NCI-H82 treated with DMSO at 0.1 percent for 48 hours (cell line): Measurements from ENCODE around the gene FBP1.

Source experiments
- DNase-seq: peaks from one replicate; lab custom pipeline; 2025; ENCODE audit not compliant: unreplicated experiment; lab: John Stamatoyannopoulos, UW

Gene FBP1

DNA sequence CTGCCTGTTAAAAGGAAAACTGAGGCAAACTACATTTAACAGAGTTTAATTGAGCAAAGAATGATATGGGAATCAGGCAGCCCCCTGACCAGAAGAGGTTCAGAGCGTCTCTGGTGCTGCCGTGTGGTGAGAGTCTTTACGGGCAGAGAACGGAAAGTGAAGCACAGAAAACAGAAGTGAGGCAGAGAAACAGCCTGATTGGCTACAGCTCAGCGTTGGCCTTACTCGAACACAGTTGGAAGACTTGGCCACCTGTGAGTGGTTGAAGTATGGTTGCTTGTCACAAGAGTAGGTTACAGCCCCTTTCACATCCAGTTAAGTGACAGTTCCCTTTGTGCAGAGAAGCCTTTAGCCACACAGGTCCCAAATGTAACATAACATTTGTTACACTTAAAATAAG lies 16.9 kb upstream of the FBP1 start:
- DNase-seq = no peak

DNA sequence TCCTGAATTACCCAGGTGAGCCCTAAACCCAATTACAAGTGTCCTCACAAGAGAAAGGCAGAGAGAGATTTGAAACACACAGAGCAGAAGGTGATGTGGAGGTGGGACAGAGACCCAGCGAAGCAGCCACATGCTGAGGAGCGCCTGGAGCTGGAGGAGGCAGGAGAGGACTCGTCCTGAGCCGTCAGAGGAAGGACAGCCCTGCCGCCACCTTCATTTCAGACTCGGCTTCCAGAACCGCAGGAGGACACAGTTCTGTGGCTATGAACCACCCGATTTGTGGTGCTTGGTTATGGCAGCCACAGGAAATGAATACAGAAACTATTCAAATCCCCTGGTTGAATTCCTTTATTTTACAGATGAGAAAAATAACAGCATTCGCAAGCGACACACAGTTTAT lies 16.4 kb upstream of the FBP1 start:
- DNase-seq = no peak

DNA sequence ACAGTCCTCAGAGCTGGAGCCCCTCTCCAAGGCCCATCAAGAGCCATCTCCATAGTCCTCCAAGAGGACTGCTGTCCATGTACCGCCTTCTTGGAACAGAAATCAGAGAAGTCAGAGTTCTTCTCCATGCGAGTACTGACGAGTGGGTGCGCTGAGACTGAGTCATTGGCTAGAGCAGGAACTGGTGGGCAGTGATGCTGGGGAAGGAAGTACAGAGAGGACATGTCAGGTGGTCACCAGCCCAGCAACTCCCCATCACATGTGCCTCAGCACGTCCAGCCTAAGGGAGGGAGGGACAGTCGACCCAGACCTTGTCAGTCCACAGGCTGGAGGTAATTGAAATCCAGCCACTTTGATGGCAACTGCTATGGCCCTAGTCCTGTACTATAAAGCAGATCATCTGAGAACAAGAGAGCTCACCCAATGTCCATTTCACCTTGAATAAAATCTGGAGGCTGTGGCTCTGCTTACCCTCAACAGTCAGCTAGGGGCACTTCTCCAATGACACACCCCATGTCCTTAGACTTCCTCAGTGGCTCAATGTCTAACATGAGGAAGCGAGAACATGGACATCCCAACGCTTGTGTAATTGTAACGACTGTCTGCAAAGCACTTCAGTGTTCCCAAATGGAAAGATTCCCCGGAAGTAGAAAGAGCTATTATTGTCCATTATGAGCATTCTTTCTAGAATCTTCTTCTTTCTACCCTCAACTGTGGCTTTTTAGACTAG lies 15.0 kb upstream of the FBP1 start:
- no peak for DNase-seq

DNA sequence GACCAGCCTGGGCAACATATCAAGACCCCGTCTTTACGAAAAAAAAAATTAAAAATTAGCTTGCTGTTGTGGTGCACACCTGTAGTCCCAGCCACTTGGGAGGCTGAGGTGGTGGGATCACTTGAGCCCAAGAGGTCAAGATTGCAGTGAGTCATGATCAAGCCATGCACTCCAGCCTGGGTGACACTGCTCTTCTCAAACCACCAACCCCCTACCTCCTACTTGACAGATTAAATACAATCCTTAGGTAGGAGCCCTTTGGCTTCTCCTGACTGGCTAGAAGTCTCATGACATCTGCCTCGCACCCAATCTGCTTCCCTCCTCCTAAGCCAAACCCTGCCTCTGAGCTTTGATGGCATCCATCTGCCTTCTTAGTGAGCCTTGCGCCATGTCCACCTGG lies 11.6 kb upstream of the FBP1 start:
- no peak for DNase-seq

DNA sequence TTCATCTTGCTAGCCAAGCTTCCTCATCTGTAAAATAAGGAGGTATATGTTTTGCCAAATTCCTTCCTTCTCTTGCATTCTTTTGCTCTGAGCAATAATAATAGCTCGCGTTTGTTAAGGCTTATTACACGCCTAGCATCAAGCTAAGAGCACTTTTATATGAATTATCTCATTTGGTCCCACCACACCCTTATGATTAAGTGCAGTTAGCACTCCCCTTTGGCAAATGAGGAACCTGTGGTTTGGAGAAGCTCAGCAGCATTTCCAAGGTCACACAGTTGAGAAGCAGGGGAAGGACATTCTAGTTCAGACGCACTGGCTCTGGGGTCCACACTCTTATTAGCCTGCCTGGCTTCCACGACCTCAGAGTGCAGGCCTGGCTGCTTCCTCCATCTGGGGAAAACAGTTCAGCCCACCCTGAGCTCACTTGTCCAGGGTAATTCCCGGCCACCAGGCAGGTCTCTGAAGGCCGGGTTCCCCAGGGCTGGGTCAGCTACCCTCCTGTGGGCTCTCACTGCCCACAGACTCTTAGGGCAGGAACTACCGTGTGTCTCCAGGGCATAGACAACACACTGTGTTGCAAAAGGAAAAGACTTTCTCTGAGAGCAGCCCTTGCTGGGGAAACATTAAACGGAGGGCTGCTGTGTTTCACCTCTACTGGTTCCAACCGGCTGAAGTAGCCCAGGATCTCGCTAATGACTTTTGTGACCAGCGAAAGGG lies 9.9 kb upstream of the FBP1 start:
- no peak for DNase-seq

DNA sequence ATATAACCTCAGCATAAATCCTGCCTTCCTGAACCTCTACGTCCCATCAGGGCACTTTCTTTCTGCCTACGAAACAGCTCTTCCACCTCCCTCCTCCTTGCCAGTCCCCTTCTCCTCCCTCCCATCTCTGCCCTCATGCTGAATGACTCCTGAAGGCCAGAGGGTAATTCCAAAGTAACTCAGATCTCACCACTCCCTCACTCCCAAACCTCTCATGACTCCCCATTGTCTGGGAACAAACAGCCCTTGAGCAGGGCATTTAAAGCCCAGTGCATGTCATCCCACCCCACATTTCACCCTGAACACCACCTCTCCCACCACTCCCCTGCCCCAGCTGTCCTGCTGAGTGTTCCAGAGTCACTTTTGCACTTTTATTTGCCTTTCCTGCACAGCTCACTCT lies 8.9 kb upstream of the FBP1 start:
- no peak for DNase-seq

DNA sequence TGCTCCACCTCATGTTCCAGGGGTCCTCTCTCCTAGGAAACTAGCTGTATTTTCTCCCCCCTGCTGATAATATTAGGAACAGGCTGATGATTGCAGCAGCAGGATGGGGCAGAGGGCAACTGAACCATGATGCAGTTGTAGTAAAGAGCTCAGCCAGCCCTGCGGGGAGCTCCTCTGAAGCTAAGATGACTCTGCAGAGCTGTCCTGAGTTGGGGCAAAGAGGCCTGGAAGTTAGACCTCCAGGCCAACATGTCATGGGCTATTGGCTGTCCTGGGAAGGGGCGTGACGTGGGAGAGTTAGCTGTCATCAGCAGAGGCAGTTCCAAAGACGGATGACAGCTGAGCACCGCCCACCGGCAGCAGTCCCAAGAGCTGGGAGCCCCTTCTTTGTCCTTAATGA lies 6.6 kb upstream of the FBP1 start:
- DNase-seq = no peak

DNA sequence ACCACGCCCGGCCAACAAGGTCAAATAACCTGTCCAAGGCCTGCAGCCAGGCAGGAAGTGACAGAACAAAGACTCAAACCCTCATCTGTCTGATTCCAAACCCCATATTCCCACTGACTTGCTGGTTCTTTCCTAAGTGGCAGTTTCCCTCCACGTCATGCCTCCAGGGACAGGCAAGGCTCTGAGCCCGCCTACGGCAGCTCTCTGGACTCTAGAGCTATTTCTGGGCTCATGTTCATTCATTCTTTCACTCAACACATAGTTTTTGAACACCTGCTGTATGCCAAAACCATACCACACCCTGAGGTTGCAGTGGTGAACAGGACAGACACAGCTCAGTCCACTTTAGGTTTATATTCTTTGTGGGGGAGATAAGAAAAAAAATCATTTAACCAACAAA lies 5.2 kb upstream of the FBP1 start:
- no peak for DNase-seq

DNA sequence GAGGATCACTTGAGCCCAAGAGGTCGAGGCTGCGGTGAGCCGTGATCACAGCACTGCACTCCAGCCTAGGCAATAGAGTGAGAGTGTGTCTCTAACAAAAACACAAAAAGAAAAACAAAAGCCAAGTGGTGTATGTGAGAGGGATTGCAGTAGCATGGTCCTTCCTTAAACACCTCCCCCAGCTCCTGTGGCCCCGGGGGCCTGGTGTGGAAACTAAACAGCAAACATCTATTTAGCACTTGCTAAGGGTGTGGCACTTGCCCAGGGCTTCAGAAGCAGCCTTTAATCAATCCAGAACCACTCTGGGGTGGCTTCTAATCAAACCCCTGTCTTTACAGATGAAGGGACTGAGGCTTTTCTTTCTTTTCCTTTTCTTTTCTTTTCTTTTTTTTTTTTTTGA lies 4.4 kb upstream of the FBP1 start:
- no peak for DNase-seq

DNA sequence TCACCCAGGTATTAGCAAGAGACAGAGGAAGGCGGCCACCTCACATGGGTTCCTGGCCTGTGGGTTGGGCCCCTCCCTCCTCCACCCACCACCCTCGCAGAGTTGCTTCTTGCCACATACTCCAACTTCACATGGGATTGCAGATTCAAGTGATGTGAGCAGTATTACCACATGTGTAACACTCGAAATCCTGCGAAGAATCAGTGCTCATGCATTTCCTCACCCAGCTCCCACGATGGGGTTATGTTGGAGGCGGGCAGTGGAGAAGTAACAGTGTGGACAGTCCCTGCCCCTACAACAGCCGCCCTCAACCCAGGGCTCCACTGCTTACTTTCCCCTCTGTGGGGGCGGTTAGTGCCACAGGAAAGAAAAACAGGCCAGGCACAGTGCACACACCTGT lies 3.9 kb upstream of the FBP1 start:
- DNase-seq = no peak

DNA sequence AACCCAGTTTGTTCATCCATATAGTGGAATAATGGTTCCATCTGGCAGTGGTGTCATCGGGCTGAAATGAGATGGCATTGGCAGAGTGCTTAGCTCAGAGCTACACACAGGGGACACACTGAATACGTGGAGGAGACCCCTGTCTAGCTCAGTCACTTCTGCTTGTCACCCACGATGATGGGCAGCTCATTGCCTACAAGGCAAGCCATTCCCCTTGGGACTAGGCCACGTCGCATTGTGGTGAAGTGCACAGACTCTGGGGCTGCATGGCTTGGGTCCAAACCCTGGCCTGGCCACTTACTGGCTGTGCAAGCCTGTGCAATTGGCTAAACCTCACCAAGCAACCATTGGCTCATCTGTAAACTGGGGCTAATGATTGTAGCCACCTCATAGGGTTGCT lies 3.2 kb upstream of the FBP1 start:
- no peak for DNase-seq

DNA sequence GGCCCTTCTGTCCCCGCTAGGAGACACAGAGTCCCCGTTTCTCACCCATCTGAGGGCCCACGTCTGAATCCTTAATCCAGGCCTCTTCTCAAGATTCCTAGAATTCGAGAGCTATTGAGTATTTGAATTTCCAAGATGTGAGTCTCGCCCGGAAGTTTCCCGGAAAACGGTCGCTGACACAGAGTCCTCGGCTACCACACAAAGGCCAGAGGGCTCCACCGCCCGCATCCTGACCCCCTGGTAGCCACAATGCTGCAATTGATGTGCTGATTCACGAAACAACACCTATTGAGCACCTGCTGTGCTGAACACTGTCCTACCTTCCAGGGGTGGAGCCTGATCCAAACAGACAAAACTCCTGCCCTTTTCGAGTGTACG lies 670 bp upstream of the FBP1 start:
- DNase-seq = no peak

DNA sequence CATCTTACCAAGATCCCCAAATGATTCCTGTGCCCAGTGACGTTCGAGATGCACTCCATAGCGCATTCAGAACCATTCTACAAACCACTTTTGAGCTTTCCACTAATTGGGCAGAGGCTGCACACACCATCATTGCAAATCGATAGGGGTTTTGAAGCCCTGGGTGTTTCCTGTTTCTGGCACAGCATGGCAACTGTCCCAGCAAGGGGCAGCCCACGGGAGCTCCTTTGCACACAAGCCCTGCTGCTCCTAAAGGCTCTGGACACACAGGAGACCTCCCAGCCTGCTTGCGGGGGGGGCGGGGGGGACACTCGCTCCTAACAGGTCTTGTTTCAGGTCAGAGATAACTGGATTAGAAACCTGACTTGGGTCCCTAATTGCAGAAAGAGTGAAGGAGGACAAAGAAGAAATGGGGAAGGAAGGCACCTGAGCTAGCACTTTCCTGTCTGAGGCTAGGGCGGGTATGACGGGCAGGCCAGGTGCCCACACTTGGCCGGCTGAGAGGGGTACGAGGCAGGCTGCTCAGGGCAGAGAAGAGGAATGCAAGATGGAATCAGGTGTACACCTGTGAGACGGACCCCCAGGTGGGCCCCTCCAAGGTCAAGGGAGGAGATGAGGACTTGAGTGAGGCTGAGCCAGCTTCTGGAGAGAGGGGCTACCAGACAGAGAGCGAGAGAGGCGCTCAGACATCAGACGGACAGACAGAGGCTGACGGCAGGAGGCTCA lies 820 bp downstream of the FBP1 start:
- no peak for DNase-seq

DNA sequence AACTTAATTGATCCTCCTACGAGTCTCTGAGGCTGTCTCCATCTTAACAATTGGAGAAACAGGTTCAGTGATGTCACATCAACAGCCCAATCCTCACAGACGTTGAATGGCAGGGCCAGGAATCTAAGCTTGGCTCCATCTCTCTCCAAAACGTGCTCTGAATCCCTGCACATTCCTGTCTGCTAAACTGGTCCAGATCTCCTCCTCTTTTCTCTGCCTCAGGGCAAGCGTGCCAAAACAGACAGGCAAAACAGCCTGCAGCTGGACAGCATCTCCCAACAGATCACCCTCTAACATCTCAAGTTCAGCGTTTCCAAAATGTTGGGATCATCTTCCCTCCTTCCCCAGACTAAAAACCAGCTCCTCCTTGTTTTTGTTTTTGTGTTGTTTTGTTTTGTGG lies 6.6 kb downstream of the FBP1 start:
- DNase-seq = no peak

DNA sequence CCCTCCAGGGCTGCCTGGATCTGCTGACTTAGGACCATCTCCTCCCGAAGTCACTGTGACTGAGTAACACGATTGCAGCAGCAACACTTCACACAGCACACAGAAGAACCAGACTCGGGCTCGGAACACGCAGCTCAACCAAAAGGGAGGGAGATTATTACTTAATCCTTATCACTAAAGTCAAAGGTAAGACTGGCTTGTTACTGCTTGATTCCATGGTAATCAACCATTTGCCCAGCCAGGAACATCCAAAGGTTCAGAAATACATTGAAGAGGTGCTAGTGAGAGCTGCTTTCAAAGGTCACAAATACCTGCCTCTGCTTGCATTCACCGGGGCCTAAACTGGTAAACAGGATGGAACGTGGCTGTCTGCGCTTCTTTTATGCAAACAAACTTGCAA lies 7.7 kb downstream of the FBP1 start:
- no peak for DNase-seq

DNA sequence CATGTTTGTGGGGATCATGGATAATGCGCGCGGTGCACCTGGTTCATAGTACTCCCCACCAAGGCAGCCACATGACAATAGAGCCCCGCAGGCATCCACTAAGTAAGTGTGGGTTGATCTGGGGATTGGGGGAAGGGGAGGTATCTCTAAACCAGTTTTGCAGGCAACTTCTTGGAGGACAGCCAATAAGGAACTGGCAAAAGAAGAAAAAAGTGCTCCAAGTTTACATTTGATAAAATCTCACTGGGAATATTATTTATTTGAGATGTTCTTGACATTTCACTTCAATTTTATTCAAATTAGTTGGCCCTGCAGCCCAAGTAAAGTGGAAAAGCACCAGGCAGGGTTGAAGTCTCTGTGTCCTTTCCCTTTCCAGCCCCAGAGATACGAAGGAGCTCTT lies 8.5 kb downstream of the FBP1 start:
- no peak for DNase-seq

DNA sequence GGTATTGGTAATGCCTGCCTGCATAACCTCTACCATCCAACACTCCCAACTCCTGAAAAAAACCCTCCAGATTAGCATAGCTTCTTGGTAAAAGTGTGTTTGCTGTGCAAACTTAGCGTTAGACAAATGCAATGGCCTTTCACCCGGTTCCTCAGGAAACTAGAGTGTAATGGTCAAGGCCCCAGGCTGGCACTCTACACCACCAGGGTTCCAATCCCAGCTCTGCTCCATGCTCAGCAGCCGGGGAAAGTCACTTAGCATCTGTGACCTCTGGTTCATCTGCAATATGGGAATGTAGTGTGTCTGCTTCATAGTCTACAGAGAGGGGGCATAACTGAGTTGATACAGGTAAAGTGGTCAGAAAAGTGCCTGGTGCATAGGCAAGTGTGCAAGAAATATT lies 9.0 kb downstream of the FBP1 start:
- DNase-seq = no peak

DNA sequence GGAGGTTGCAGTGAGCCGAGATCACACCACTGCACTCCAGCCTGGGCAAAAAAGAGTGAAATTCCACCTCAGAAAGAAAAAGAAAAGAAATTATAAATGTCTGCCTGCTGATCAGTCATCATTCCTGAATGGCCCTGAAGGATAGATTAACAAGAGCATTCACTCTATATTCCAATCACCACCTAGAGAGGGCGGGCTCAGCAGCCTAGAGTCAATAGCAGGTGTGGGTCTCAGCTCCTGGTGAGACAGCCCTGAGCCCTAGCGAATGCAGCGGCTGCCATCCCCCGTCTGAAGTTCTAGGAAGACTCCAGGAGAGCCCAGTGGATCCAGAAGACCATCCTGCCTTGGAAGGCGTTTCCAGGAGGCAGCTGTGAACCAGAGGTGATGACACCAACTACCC lies 12.0 kb downstream of the FBP1 start:
- DNase-seq = no peak

DNA sequence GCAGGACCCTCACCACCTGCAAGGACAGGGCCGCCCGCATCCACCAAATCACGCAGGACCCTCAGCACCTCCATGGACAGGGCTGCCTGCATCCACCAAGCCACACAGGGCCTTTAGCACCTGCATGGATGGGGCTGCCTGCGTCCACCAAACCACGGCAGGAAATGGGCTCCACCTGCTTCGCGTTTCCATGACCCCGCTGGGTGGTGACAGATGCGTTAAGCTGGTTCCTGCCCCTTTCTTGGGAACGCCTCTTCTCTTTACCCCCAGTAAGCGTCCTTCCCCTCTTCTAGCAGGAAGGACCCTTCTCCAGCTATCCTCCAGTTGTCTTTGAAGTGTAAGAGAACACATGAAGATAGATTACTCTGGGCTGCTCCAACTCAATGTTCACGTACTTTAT lies 13.5 kb downstream of the FBP1 start:
- DNase-seq = no peak

DNA sequence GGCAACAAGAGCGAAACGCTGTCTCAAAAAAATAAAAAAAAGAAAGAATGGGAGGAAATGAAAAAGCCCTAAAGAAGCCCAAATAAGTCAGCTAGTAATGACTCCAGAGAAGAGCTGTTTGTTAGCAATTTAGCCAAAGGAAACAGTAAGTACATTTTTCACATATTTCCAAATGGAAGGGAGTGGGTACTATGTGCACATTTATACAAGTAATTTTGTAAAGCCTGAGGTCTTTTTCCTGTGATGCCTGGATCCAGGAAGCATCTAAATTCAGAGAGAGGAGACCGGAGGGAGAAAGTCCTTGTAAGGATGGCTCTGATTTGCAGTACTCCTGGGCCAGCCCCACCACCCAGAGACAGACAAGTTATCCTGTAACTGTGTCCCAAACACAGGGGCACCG lies 14.7 kb downstream of the FBP1 start:
- DNase-seq = no peak

DNA sequence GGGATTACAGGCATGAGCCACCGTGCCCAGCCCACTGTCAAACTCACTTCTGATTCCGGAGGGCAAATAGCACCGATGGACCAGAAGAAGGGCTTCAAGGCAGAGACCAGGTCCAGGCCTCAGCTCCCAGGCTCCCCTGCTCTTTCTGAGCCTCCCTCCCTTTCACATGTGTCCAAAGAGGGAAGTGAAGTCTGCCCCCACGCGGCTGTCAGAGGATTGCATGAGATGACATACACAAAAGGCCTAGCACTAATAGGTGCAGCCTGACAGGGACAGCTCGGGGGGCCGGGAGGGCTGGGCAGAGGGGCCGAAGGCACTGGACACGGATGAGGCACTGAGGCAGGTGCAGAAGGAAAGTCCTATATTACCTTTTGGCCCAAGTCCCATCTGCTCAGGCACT lies 16.1 kb downstream of the FBP1 start:
- peak; percentile 5 for DNase-seq

DNA sequence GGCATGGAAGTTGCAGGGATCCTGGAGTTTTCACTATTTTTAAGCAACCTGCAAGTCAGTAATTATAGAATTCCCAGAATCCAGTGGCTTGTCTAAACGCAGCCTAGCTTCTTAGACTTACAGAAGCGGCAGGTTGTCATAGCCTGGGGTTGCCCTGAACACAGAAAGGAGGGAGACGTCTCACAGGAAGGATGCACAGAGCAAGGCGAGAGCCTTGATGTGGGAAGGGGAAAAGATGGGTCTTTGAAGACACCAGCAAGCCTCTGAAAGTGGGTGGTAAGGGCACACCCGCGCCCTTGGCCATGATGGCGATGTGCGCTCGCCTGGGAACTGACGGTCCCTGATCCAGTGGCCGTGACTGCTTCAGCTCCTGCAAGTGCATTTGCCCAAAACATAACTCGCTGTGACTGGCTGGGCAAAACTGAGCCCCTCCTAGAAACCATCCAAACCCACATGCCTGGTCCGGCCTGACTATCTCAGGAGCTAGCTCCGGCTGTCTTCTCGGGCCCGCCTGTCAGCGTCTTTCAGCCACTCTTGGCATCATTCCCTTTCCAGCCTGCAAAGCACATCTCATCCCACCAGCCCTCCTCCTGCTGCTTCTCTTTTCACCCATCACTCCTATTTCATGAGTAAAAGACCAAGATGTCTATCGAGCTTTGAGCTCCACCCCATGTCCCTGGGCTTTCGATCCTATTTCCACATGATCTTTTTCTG lies 17.1 kb downstream of the FBP1 start:
- no peak for DNase-seq
